ENCODE measurements around the gene PIP4K2A.
"Not testable (repeated sequence)": the region's sequence is repeated elsewhere in the genome, so short reads cannot be mapped to it uniquely, and the experiment has no call there.

Gene PIP4K2A

DNA sequence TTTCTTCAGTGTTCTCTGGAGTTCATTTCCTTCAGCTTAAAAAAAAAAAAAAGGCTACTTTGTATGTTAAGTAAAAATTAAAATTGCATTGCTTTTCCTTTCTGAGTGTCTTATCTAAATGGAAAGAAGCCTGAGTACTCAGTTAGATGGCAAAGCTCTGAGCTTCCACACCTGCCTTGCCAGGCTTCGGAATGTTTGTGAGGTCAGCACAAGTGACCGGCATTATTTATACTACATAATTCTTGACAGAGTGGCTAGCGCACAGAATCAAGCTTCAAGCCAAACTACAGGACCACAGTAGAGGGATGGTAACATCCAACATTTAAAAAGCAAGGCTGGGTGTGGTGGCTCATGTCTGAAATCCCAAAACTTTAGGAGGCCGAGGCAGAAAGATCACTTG, 17.3 kb downstream of the PIP4K2A start:
- DNase-seq (ENCODE audit: low spot score): no peak
- FAIRE-seq: no peak

DNA sequence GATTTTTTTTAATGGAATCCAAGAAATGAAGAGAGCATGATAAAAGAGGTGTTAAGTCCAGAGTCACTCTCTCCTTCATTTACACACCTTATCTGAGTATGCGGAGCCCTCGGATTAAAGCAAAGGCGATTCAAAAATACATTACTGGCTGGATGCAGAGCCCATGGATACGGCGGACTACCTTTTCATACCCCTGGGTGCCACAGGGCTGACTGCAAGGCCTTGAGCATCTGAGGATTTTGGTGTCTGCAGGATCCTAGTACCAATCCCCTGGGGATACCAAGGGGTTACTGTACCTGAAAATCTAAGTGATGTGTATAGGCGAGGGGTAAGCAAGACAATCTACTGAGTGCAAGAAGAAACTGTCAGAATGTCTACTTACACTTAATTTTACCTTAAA, 20.5 kb downstream of the PIP4K2A start:
- FAIRE-seq (no peak), DNase-seq (ENCODE audit: low spot score) (no peak)

DNA sequence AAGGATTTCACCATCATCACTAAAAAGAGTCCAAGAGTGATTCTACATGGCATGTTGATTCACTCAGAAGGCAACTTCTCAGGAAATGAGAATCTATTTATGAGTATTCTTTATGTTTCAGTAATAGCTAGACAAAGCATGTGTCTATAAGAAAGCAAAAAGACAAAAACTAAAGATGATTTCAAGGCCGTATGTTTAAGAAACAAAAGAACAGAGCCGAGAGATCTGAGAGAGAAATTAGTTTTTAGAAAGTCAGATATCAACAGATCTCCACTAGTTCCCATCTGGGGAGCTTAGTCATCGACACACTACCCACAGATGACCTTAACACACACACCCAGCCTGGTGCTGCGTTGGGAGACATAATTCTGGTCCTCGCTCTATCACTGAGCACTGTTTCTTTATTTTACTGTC, 21.0 kb downstream of the PIP4K2A start:
- FAIRE-seq: peak; percentile 89

GRCh38 chr10:22692119-22692518, 22.3 kb downstream of the PIP4K2A start:
- FAIRE-seq; DNase-seq (ENCODE audit: low spot score): not testable (repeated sequence)

More for the DNA sequence above, 21.0 kb downstream of the PIP4K2A start:
- peak; percentile 29 for DNase-seq (ENCODE audit: low spot score)

GRCh38 chr10:22690614-22691431, 23.6 kb downstream of the PIP4K2A start:
- FAIRE-seq: no peak

DNA sequence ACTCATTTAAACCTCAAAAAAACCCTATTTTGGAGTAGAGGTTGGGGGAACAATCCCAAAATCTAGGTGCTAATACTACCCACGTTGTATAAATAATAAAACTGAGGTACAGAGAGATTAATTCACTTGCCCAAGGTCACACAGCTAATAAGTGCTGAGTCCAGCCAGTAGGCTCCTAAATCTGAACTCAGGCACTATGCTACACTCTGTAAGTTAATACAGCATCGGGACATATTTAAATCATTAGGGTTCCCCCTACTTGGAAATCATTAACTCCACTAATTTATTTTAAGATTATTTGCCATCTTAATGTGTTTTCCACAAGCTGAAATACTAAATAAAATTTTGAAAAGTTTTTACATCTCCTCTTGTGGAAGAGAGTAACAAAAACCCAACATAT, 24.2 kb downstream of the PIP4K2A start:
- FAIRE-seq: no peak
- no peak for DNase-seq (ENCODE audit: low spot score)

More at GRCh38 chr10:22690614-22691431, 23.6 kb downstream of the PIP4K2A start:
- DNase-seq (ENCODE audit: low spot score): no peak

DNA sequence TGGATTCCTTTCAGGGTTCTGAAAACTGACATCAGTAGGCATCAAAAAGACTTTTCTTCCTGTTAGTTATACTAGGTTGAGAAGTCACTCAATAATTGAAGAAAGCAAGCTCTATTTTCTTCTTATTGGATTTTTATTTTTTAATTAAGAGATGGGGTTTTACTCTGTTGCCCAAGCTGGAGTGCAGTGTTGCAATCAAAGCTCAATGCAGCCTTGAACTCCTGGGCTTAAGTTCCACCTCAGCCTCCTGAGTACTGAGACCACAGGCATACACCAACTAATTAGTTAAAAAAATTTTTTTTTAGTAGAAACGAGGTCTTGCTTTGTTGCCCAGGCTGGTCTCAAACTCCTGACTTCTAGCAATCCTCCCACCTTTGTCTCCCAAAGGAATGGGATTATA, 28.0 kb downstream of the PIP4K2A start:
- no peak for FAIRE-seq
- DNase-seq (ENCODE audit: low spot score): no peak

DNA sequence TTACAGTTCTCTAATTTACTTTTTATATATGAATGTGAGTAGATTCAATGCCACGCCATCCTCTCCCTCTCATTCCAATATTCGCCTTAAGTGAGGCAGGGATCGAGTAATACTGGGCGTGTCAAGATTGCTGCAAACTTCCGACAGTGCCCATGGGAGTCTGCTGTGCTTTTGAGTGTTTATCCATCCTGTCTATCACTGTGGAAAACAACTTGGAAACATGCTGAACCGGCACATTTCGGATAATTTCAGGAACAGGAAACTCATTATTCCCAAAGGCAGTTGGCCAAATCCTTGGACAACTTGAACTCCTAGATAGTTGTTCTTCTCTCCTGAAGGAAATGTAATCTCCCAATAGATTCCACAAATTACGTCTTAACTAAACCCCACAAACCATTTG, 28.5 kb downstream of the PIP4K2A start:
- DNase-seq (ENCODE audit: low spot score) (no peak), FAIRE-seq (no peak)

DNA sequence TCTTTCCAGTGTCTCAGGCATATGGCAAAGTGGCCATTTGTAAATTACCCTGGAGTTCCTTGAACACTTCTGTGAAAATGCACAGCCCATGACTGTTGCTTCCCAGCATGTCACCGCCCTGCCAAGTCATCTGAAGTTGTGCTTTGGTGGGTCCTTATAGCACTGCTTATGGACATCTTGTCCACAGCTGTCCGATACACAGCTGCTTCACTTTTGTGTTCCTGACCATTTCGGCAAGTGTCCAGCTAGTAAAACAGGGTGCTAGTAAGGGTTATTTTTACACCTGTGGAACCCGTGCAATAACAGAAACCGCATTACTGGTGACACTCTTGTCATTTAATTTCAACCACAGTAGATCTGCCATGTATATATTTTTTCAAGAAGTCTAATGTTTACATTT, 29.7 kb downstream of the PIP4K2A start:
- DNase-seq (ENCODE audit: low spot score) (no peak), FAIRE-seq (no peak)

DNA sequence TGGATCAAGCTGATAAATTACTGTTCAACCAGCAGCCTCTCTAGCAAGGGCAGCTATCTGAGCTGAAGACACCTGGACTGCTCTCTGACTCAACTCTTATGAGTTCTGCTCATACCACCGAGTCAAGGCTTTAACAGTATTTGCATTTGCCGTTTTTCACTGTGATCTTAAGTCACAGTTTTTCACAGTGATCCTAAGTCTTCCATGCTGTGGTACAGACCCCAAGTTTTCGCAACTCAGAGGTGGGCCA, 31.3 kb downstream of the PIP4K2A start:
- no peak for FAIRE-seq

DNA sequence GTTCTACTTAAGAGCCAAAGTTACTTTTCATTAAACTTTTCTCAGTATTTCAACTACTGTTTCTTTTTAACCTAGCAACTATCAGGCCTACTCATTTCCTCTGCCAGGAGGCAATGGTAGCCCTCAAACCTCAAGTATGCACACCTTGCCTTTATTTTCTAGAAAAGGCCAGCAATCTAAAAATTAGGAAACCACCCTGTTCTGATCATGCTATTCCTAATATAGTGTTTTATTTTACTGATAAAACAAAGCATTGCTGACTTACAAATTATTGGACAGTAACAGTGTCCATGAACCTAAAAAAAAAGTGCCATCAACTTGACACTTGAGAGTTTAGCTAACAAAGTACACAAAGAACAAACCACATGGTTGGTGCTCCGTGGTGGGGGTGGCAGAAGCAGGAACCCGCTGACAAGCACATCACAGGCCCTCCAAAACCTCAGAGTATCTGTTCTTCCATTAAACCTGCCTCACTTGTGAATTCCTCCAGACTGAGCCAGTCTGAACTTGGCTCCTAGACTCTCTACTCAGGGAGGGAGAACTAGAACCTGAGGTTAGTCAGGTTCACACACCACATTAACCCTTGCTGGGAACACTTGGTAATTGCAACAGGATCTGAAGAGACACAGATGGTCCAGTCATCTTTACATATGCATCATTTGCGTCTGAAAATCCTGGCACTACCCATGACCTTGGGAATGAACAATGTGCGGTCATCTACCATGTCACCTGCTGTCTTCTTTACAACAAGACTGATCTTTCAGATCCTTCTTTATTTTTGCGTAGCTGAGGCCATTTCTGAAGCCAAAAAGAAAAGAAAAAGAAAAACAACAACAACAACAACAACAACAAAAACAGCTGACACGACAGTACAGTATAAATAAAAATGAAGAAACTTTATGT, 31.9 kb downstream of the PIP4K2A start:
- FAIRE-seq (peak; percentile 95), DNase-seq (ENCODE audit: low spot score) (peak; percentile 94)

More for the DNA sequence above, 31.3 kb downstream of the PIP4K2A start:
- DNase-seq (ENCODE audit: low spot score): peak; percentile 86

DNA sequence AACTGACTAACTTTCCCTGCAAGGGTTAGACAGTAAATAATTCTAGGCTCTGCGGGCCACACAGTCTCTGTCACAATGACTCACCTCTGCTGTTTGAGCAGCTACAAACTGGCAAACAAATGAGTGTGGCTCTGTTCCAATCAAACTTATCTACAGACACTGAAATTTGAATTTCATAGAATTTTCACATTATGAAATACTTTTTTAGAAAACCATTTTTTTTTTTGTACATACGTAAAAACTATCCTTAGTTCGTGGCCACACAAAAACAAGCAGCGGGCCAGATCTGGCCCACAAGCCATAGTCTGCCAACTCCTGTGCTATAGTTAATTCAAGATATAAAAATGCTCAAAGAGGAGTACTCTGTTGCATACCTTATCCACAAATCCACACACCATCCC, 32.6 kb downstream of the PIP4K2A start:
- peak; percentile 79 for DNase-seq (ENCODE audit: low spot score)
- peak; percentile 95 for FAIRE-seq

GRCh38 chr10:22681301-22681700, 33.1 kb downstream of the PIP4K2A start:
- FAIRE-seq (no peak), DNase-seq (ENCODE audit: low spot score) (no peak)

GRCh38 chr10:22679608-22680007, 34.8 kb downstream of the PIP4K2A start:
- FAIRE-seq (no peak), DNase-seq (ENCODE audit: low spot score) (no peak)

DNA sequence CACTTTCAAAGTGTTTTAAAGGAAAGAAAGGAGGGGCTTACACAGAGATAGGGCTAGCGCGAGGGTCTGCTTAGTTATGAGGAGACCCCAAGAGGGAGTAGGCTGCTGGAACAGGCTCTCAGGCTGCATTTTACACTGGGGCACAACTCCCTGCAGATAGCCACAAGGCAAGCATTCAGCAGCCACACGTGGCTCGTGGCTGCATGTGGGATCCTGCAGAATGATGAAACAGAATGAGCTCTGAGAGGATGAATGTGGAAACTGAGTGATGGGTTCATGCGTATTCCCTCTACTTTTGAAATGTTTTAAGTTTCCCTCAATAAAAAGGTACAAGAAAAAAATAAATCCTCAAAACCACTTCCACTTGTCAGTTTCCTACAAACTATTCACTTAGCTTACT, 37.0 kb downstream of the PIP4K2A start:
- no peak for FAIRE-seq
- DNase-seq (ENCODE audit: low spot score): no peak

DNA sequence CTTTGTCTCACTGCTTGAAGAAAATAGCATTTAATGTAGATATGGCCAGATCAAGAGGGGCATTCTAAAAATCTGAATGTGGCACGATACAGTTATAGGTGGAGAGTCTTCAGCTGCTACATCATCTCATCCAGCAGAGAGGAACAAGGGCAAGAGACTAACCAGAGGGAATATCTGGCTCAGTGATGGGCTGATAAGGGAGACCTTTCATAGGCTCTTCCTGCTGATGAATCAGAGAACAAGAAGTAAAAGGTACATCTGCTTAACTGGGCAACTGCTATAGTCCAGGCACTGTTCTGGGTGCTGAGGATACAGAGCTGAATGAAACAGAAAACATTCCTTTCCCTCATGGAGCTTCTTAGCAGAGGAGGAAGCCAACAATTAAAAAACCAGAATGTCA, 37.9 kb downstream of the PIP4K2A start:
- FAIRE-seq (no peak), DNase-seq (ENCODE audit: low spot score) (no peak)

- DNase-seq (ENCODE audit: low spot score) (no peak), FAIRE-seq (no peak)
Observed at GRCh38 chr10:22674573-22674930, 39.8 kb downstream of the PIP4K2A start.

DNA sequence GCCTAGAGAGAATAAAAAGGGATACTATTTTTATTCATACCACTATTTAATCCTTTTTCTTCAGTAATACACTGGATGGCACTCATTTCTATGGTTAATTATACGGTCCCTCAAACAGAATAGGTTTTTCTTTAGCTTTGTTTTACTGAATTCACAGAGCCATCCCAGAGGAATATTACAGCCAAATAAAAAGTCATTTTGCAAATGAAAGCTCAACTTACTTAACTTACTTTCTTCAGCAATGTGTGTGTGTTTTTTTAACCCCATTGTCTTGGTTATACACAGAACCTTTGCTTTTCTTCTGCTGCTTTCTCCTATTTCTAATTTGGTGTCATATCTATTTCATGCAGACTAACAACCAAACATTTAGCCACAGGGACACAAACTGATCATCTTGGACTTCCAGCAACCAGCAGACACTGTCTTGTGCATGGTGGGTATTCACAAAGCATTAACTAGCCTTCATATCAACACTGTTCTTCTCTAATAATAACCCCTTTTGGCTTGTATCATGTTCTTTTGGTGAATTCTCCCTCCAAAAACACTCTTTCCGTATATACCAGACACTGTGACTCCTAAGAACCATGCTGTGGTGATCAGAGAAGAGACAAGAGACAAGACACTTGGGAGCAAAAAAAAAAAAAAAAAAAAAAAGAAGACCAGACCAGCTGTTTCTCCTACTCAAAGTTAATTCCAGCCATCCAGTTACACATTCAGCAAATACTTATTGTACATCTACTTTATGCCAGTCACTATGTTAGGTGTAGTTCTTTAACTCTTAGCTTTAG, 40.4 kb downstream of the PIP4K2A start:
- DNase-seq (ENCODE audit: low spot score): no peak
- no peak for FAIRE-seq

DNA sequence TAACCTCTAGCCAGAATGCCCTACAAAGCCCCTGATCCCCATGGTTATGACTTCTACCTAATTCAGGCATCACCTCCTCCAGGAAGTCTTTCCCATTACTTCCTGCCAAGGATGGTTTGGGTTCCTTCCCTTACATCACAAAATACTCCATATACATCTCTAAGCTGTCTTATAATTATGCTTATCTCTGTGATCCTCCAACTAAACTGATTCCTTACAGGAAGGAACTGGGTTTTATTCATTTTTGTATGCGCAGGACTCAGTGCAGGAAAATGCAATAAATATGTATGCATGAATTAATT, 41.3 kb downstream of the PIP4K2A start:
- FAIRE-seq: no peak
- no peak for DNase-seq (ENCODE audit: low spot score)

DNA sequence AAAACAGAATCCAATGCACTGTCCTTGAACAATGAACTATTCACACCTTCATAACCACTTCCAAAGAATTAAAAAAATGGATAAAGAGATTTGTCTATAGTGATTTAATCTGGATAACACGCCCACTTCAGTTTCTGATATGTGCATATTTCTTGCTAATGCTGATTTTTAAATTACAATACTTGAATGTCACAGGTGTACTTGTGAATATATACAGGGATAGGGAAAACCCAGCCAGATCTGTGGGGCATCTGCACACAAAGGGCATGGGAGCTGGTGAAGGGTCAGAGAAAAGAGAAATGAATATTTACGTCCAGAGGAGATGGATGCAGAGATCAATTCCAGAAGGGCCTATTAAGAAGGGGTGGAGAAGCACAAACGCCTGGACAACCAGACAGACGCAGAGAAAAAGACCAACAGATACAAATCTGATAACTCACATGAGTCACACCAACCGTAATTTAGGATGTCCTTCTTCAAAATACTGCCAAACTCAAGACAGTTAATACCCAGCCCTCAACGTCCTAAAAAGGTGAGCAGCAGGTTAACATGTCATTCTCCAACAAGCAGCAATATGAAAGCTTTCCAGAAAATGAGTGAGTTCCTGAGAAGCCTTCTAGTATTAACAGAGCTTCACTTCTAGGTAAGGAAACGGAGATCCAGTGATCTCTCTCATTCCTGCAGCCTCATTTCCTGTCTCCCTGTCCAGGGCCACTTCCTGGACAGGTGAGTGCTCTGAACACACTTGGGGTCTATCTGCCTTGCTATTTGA, 41.9 kb downstream of the PIP4K2A start:
- FAIRE-seq (no peak), DNase-seq (ENCODE audit: low spot score) (no peak)

GRCh38 chr10:22670788-22671187, 43.6 kb downstream of the PIP4K2A start:
- no peak for FAIRE-seq
- DNase-seq (ENCODE audit: low spot score): no peak
